Measurements from ENCODE around the gene LMX1A. TPM values are rescaled to one million over a fixed set of nuclear protein-coding genes. Genes with fewer than 3 reads are reported as not detected.

LMX1A gene
- total and polyA plus RNA-seq, 4 donors = 0.05 to 0.17 TPM; not detected in 2

DNA sequence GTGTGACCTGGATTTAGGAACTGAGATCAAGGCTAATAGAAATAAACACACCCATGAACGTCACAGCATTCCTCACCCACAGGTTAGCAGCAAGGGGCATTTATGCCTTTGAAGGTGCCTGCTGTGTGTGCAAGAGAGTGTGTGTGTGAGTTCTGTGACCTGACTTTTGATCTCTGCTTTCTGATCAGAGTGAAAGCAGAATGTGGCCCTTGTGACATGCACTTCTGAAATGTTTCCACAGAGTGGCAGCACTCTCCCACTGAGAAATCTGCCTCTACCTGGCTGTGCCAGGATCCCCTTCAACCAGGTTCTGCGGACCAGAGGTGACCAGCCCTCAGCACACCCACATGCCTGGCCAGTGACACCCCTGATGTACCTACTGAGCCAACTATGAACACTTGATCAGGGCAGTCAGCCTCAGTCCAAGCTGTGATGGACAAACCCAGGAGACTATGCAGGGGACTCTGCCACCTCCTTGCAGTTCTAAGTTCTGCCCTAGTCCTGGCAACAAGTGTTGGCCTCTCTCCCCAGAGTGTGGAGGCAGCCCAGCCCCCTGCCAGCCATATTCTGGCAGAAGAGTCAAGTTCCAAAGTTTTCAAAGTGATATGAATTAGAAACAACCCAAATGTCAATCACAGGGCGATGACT lies 47.4 kb upstream of the LMX1A start:
- DNase-seq (ENCODE audit: low spot score) = peak; percentile 46
- H3K36me3 ChIP-seq (ENCODE audit: control insufficient read depth in 4 of 4, insufficient read depth in 3 of 4, low read depth in 1 of 4, low read length in 3 of 4) = no peaks in the 10 kb centered on the region

More for the DNA sequence above, 47.4 kb upstream of the LMX1A start:
- no peak overlapping the region for H3K9ac ChIP-seq (ENCODE audit: low read depth in 1 of 2, low read length in 2 of 2)
- peaks cover 0 to 4% (median 1%) of the 10 kb centered on the region in 4 donors for H3K4me1 ChIP-seq (ENCODE audit: control insufficient read depth in 4 of 4, insufficient read depth in 4 of 4, low read length in 3 of 4)
- H3K27ac ChIP-seq (ENCODE audit: low read depth in 1 of 2, low read length in 2 of 2) = no peak overlapping the region
- WGBS = 32% methylated on average over 3 of the region's 3 CpGs
- TF ChIP-seq TAF1 (conservative IDR thresholded peaks at IDR 0.05) = no peak
- TF ChIP-seq SP1 (IDR thresholded peaks at IDR 0.05) = peak; percentile 28
- TF ChIP-seq EGR1 (IDR thresholded peaks at IDR 0.05; ENCODE audit: low read depth in 2 of 2) = no peak
- TF ChIP-seq, protein P1, sequence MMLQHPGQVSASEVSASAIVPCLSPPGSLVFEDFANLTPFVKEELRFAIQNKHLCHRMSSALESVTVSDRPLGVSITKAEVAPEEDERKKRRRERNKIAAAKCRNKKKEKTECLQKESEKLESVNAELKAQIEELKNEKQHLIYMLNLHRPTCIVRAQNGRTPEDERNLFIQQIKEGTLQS (IDR thresholded peaks at IDR 0.05) = no peak
- no peak for TF ChIP-seq HNF4G (IDR thresholded peaks at IDR 0.05)
- peak; percentile 54 to 56 for TF ChIP-seq RXRA (IDR thresholded peaks at IDR 0.05)
- TF ChIP-seq JUND (IDR thresholded peaks at IDR 0.05) = no peak
- TF ChIP-seq FOXA1 (IDR thresholded peaks at IDR 0.05) = no peak
- TF ChIP-seq FOXA2 (IDR thresholded peaks at IDR 0.05) = no peak
- no peak for TF ChIP-seq ZBTB33 (IDR thresholded peaks at IDR 0.05)
- TF ChIP-seq NR2F2 (IDR thresholded peaks at IDR 0.05) = peak; percentile 31
- TF ChIP-seq HNF4A (conservative IDR thresholded peaks at IDR 0.05) = peak; percentile 61 to 73
- no peak for TF ChIP-seq YY1 (IDR thresholded peaks at IDR 0.05)
- peak; percentile 90 to 95 for TF ChIP-seq RAD21 (IDR thresholded peaks at IDR 0.05)
- no peak for TF ChIP-seq MAX (IDR thresholded peaks at IDR 0.05)
- no peak for TF ChIP-seq GABPA (IDR thresholded peaks at IDR 0.05 in 1 of 2, conservative IDR thresholded peaks at IDR 0.05 in 1 of 2)
- TF ChIP-seq, protein P2, sequence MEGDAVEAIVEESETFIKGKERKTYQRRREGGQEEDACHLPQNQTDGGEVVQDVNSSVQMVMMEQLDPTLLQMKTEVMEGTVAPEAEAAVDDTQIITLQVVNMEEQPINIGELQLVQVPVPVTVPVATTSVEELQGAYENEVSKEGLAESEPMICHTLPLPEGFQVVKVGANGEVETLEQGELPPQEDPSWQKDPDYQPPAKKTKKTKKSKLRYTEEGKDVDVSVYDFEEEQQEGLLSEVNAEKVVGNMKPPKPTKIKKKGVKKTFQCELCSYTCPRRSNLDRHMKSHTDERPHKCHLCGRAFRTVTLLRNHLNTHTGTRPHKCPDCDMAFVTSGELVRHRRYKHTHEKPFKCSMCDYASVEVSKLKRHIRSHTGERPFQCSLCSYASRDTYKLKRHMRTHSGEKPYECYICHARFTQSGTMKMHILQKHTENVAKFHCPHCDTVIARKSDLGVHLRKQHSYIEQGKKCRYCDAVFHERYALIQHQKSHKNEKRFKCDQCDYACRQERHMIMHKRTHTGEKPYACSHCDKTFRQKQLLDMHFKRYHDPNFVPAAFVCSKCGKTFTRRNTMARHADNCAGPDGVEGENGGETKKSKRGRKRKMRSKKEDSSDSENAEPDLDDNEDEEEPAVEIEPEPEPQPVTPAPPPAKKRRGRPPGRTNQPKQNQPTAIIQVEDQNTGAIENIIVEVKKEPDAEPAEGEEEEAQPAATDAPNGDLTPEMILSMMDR (IDR thresholded peaks at IDR 0.05; ENCODE audit: low read depth, low read length, missing input control) = peak; percentile 80
- no peak for TF ChIP-seq REST (IDR thresholded peaks at IDR 0.05)
- no peaks in the 10 kb centered on the region for H3K9me3 ChIP-seq (ENCODE audit: control insufficient read depth in 4 of 4, low read length in 3 of 4)
- H3K27me3 ChIP-seq (ENCODE audit: control insufficient read depth in 4 of 4, insufficient read depth in 4 of 4, low read length in 3 of 4) = no peaks in the 10 kb centered on the region
- H3K4me3 ChIP-seq (ENCODE audit: low read depth in 1 of 3, low read length in 3 of 3) = no peak overlapping the region

Data from liver (tissue), 9 donors.